Neural cell (in vitro differentiated cells): Measurements from ENCODE around the gene INF2.

ENCODE experiments used
- EP300 ChIP-seq: fragments of 450-650 bp; conservative IDR thresholded peaks from 2 replicates; pipeline ENCODE4 v1.6.1; 2014; ENCODE audit warnings: antibody characterized with exemption, mild to moderate bottlenecking, moderate library complexity; ENCODE audit not compliant: poor library complexity, severe bottlenecking
- EZH2 ChIP-seq: fragments of 200-600, 300-800 bp; shearing (Covaris generic), sonication (generic); IDR thresholded peaks from 2 replicates; pipeline ENCODE4 v1.6.1; 2014; ENCODE audit warnings: antibody characterized with exemption, low read length, borderline replicate concordance, mild to moderate bottlenecking; ENCODE audit not compliant: insufficient read depth, poor library complexity, severe bottlenecking
- MXI1 ChIP-seq: fragments of 450-650 bp; conservative IDR thresholded peaks from 2 replicates; pipeline ENCODE4 v1.6.1; 2014; ENCODE audit warnings: antibody characterized with exemption, mild to moderate bottlenecking; ENCODE audit not compliant: poor library complexity, severe bottlenecking
- POLR2AphosphoS5 ChIP-seq: IDR thresholded peaks from 2 replicates; pipeline ENCODE4 v1.6.1; 2012
- RAD21 ChIP-seq: fragments of 450-650 bp; conservative IDR thresholded peaks from 2 replicates; pipeline ENCODE4 v1.6.1; 2014; ENCODE audit warnings: antibody characterized with exemption, mild to moderate bottlenecking, moderate library complexity
- TAF1 ChIP-seq: IDR thresholded peaks from 2 replicates; pipeline ENCODE4 v1.6.1; 2012; ENCODE audit warnings: low read depth
- TF ChIP-seq, protein P1 (sequence below): fragments of 450-650 bp; IDR thresholded peaks from 2 replicates; pipeline ENCODE4 v1.5.1; 2014; ENCODE audit warnings: antibody characterized with exemption, mild to moderate bottlenecking, moderate library complexity; ENCODE audit not compliant: poor library complexity, severe bottlenecking
- TF ChIP-seq, protein P2 (sequence below): IDR thresholded peaks from 2 replicates; pipeline ENCODE4 v1.6.1; 2012; ENCODE audit warnings: borderline replicate concordance

DNA sequence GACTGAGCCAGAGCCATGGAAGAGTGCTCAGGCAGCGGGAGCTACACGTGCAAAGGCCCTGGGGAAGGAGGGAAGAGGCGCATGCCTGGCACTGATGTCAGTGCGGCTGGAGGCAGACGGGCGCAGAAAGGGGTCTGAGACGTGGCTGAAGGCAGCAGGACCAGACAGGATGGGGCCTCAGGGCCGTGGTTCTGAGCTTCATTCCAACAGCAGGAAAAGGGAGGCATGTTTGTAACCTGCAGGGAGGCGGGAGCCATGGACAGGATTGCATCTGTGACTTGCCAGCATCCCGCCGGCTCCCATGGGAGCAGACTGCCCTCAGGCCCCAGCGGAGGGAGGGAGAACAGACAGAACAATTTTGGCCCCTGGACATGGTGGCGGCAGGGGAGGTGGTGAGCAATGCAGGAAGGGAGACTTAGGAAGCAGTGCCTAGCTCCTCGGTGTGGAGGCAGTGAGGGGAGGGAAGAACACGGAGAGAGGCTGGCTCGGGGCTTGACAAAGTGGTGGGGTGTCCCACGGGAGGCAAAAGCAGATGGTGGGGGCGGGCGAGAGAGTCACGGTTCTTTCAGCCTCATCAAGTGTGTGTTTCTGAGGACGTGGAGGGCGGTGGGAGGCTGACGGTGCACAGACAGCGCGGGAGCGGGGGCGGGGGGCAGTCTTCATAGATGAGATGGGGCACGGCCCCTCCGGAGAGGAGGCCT, 33.3 kb upstream of the INF2 start:
- TF ChIP-seq, protein P1, sequence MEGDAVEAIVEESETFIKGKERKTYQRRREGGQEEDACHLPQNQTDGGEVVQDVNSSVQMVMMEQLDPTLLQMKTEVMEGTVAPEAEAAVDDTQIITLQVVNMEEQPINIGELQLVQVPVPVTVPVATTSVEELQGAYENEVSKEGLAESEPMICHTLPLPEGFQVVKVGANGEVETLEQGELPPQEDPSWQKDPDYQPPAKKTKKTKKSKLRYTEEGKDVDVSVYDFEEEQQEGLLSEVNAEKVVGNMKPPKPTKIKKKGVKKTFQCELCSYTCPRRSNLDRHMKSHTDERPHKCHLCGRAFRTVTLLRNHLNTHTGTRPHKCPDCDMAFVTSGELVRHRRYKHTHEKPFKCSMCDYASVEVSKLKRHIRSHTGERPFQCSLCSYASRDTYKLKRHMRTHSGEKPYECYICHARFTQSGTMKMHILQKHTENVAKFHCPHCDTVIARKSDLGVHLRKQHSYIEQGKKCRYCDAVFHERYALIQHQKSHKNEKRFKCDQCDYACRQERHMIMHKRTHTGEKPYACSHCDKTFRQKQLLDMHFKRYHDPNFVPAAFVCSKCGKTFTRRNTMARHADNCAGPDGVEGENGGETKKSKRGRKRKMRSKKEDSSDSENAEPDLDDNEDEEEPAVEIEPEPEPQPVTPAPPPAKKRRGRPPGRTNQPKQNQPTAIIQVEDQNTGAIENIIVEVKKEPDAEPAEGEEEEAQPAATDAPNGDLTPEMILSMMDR = no peak
- TF ChIP-seq, protein P2, sequence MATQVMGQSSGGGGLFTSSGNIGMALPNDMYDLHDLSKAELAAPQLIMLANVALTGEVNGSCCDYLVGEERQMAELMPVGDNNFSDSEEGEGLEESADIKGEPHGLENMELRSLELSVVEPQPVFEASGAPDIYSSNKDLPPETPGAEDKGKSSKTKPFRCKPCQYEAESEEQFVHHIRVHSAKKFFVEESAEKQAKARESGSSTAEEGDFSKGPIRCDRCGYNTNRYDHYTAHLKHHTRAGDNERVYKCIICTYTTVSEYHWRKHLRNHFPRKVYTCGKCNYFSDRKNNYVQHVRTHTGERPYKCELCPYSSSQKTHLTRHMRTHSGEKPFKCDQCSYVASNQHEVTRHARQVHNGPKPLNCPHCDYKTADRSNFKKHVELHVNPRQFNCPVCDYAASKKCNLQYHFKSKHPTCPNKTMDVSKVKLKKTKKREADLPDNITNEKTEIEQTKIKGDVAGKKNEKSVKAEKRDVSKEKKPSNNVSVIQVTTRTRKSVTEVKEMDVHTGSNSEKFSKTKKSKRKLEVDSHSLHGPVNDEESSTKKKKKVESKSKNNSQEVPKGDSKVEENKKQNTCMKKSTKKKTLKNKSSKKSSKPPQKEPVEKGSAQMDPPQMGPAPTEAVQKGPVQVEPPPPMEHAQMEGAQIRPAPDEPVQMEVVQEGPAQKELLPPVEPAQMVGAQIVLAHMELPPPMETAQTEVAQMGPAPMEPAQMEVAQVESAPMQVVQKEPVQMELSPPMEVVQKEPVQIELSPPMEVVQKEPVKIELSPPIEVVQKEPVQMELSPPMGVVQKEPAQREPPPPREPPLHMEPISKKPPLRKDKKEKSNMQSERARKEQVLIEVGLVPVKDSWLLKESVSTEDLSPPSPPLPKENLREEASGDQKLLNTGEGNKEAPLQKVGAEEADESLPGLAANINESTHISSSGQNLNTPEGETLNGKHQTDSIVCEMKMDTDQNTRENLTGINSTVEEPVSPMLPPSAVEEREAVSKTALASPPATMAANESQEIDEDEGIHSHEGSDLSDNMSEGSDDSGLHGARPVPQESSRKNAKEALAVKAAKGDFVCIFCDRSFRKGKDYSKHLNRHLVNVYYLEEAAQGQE = no peak
- TF ChIP-seq MXI1 = no peak
- TF ChIP-seq EP300 = no peak
- TF ChIP-seq TAF1 = no peak
- TF ChIP-seq POLR2AphosphoS5 = no peak
- no peak for TF ChIP-seq RAD21
- no peak for TF ChIP-seq EZH2
